Left renal cortex interstitium (tissue), 4 donors: ENCODE data around the gene CGNL1. TPM values are rescaled to one million over a fixed set of nuclear protein-coding genes. Genes with fewer than 3 reads are reported as not detected.

ENCODE experiments used
- DNase-seq, 4 donors: peaks; one replicate each; pipeline ENCODE4 v3.0.0-alpha.2; 2013; ENCODE audit warnings: low read depth in 4 of 4, low spot score in 2 of 4, missing footprints in 1 of 4
- polyA plus RNA-seq, 4 donors: library from polyadenylated mRNA; unstranded; fragments of 120-200 nt; gene quantifications; one replicate each; pipeline ENCODE4 v1.2.1, GENCODE V29; 2013; ENCODE audit not compliant: insufficient read length in 4 of 4

Gene CGNL1
- polyA plus RNA-seq, 4 donors = 59.7 to 67.1 (median 62.9) TPM

DNA sequence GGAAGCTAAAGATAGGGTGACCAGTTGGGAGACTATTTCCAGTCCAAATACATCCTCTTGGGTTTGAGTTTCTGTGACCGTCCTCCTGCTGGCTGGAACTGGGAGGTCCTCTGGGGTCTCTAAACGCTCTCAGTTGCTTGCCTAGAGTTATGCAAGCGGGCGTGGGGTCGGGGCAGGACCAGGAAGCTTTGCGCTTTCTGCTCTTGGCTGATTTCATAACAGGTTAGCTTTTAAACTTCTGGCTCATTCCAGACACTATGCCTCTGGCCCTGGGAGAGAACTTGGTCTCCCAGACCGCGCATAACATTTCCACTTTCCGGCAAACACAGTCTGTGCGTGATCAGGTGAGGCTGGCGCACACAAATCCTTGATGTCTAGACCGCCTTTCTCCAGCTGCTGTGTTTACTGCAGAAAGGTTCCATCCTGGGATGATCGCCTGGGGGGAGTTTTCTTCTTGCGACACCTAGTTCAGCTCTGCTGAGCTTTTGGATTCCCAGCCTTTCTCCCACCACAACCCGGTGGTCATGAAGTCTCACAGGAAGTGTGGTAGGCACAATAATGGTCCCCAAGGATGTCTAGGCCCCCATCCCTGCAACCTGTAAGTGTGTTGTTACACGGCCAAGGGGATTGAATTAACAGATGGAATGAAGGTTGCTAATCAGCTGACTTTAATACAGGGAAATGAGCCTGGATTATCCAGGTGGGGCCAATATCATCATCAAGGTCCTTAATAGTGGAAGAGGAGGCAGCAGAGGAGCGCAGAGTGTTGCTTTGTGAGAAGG is 23.6 kb upstream of the CGNL1 start:
- no peak for DNase-seq

DNA sequence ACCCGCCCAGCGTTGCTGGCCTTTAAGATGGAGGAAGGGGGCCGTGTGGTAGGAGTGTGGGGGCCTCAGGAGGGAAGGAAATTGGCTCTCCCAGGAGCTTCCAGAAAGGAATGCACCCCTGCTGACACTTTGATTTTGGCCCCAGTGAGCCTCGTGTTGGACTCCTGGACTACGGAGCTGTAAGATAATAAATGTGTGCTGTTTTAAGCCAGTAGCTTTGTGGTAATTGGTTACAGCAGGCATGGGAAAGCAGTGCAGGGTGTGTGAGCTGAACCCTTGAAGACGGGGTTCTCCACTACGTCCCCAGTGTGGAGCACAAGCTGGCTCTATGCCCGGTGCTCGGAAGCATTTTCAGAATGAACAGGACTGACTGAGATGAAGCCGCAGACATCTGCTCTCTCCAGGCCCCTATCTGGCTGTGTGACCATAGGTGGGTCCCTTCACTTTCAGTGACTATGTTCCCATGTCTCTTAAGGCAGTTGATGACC is 22.9 kb upstream of the CGNL1 start:
- DNase-seq = no peak

- DNase-seq = no peak
Observed at GRCh38 chr15:57354436-57355123, 21.7 kb upstream of the CGNL1 start.

GRCh38 chr15:57355259-57355658 is 21.0 kb upstream of the CGNL1 start:
- DNase-seq = no peak

DNA sequence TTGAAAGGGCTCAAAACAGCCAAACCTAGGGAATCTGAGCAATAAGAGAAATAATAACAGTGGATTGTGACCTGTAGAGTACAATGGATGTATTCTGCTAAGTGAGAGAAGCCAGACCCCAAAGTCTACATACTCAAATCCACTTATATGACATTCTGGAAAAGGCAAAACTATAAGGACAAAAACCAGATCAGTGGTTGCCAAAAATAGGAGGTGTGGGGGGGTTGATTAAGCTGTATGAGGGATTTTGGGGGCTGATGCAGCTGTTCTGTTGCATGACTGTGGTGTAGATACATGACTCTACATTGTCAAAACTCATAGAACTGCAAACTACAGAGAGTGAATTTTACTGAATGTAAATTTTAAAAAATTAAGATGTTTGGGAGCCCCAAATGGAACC is 20.1 kb upstream of the CGNL1 start:
- DNase-seq = no peak

GRCh38 chr15:57356636-57357035 is 19.7 kb upstream of the CGNL1 start:
- no peak for DNase-seq

DNA sequence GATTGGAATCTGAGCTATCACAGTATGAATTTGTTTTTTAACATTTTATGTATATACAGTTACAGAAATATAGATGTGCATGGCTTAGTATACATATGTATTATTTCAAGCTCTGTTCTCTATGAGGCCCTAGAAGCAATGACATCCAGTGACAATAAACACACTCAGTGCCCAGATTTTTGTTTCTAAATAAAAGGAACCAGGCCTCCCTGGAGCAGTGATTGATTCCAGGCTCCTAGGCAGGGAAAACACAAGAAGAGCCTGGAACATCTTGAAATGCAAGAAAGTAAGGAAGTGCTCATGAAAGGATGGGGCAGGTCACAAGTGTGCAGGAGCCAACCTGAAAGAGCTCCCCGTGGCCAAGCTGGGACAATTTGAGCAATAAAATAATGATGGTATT is 18.5 kb upstream of the CGNL1 start:
- no peak for DNase-seq

DNA sequence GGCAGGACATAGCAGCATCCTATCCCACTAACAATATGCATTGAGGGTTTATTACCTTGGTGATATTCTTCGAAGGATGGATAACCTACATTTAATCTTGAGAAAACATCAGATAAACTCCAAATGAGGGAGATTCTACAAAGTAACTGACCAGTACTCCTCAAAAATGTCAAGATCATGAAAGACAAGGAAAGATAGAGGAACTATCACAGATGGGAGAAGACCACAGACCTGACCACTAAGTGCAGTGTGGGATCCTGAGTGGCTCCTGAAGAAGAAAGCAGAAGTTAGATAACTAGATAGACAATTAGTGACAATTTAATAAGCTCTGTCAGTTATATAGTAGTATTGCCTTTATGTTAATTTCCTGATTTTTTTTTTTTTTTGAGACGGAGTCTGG is 17.7 kb upstream of the CGNL1 start:
- no peak for DNase-seq

- DNase-seq = no peak
Observed at GRCh38 chr15:57363661-57364060, 12.6 kb upstream of the CGNL1 start.

GRCh38 chr15:57364282-57365007 is 11.9 kb upstream of the CGNL1 start:
- DNase-seq = no peak

DNA sequence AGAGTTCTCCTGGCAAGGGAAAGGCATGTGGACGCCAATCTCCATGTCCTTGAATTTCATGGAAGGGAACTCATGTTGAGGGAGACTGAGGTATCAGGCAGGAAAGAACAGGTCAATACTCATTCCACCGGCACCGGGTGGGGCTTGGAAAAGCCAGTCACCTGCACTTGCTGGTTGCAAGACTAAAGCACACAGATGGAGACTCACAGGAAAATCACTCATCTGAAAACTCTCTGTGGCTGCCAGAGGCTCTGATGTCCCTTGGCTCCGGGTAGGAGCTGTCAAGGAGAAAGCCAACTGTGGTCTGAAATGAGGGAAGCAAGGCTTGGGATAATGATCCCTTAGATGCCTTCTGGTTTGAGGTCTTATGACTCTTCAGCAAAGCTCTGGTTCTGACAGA is 8.7 kb upstream of the CGNL1 start:
- DNase-seq = no peak

GRCh38 chr15:57370929-57371328 is 5.4 kb upstream of the CGNL1 start:
- DNase-seq = no peak

- no peak for DNase-seq
Observed at GRCh38 chr15:57373251-57373881, 2.9 kb upstream of the CGNL1 start.

- DNase-seq = no peak
Observed at GRCh38 chr15:57373882-57374276, 2.4 kb upstream of the CGNL1 start.

DNA sequence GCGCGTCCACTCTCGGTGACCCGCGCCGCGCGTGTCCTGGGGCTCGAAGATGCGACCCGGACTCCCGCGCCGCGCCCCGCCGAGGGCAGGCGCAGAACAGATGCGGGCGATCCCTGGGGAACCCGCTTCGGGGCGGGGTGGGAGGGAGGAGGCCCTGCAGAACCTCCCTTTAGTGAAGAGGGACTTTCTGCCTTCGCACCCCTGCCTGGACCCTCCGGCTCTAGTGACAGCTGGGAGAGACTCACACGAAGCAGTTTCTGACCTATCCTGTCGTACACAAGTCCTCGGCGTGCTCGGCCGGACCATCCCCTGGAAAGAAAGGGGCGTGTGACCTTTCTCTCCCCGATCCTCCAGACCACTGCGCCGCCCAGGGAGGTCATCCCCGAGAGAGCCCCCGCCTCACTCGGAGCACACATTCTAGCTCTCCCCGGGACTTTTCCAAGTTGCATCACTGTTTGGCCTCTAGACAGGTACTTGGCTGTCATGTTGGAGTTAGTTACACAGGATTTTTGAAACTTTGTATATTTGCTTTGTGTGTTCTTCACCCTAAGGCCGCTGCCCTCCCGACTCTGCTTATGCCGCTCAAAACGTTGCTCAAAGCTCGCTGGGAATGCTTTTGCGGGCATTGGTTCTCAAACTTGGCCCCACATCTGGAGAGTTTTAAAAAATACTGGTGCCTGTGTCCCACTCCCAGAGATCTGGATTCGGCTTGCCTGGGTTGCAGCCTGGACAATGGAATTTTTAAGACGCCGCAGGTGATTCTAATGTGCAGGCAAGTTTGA is 582 bp downstream of the CGNL1 start:
- no peak for DNase-seq

- DNase-seq = no peak
Observed at GRCh38 chr15:57377478-57377847, 1.2 kb downstream of the CGNL1 start.

GRCh38 chr15:57379487-57379886 is 3.2 kb downstream of the CGNL1 start:
- DNase-seq = no peak

DNA sequence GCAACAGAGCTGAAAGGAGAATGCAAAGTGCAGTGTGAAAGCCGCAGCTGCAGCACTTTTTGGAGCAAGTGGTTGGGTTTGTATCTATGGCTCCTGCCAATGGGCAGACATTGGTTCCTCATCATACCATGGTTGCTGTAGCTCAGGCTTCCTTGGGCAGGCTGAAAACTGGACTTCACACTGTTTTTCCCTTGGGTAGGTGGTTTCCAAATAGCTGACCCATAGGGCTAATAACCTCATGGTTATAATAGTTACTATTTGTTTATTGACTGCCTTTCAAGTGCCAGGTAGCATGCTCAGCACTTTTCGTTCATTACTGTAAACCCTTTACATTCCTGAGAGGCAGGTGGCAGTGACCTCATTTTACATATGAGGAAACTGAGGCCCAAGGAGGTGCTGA is 4.5 kb downstream of the CGNL1 start:
- no peak for DNase-seq

GRCh38 chr15:57382215-57382614 is 5.9 kb downstream of the CGNL1 start:
- no peak for DNase-seq

DNA sequence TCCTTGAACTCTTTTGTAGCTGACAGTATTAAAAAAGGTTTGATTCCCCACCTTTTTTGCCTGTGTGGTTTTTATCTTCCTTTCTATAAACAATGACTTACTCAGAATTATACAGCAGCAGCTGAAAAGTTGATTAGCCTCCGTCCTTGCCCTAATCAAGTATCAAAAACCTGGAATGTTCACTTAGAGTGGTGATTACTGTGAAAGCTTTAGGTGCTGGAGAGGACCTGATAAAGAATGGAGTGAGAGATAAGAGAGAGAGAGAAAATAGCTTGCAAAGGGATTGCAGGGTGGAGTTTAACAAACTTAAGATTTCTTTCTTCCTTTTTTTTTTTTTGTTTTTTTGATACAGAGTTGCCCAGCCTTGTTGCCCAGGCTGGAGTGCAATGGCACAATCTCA is 6.7 kb downstream of the CGNL1 start:
- no peak for DNase-seq
